A549 (cell line): ENCODE results near the gene MDGA2. TPM values are rescaled to one million over a fixed set of nuclear protein-coding genes. Genes with fewer than 3 reads are reported as not detected.

Experiments used
- ATAC-seq, 2 experiments: fragments of 200-7000 bp in 1 of 2; fragments of >200 bp in 1 of 2; cut with Nextera tagmentation in 1 of 2; cut with Tn5 transposase in 1 of 2; 3 replicates each; pipeline versions ENCODE4 v1.8.0 to v1.9.1; 2018 to 2020; ENCODE audit warnings: mild to moderate bottlenecking in 1 of 2, moderate library complexity in 1 of 2
- CTCF ChIA-PET: fragments of 300-600 bp; sonication (Branson Sonifier 250); formaldehyde crosslinking; extraction: SDS; loops from one replicate; lab custom pipeline; 2021; ENCODE audit warnings: antibody characterized with exemption, inconsistent platforms; lab: Yijun Ruan, JAX
- POLR2A ChIA-PET: fragments of 350-600 bp; formaldehyde crosslinking; extraction: SDS; loops from one replicate; lab custom pipeline; 2021; ENCODE audit warnings: antibody characterized with exemption, inconsistent platforms; lab: Yijun Ruan, JAX
- DNase-seq, 2 experiments: peaks; one replicate each; pipeline versions ENCODE4 v3.0.0 to v3.0.0-alpha.2; 2011 to 2016; ENCODE audit warnings: low read depth in 1 of 2, low spot score in 1 of 2
- FAIRE-seq: peaks from 2 replicates; lab custom pipeline; 2011; peaks lifted over from hg19 to GRCh38; lab: Jason Lieb, UNC
- H3K27ac ChIP-seq, 2 experiments: fragments of >200 bp; sonication (Bioruptor Twin); formaldehyde crosslinking; 3 replicates each; pipeline ENCODE4 v1.5.1; 2016 to 2017
- H3K4me1 ChIP-seq: fragments of >200 bp; sonication (Bioruptor Twin); formaldehyde crosslinking; 3 replicates; pipeline ENCODE4 v1.6.1; 2016
- H3K4me2 ChIP-seq: fragments of >200 bp; sonication (Bioruptor Twin); formaldehyde crosslinking; 3 replicates; pipeline ENCODE4 v1.6.1; 2016
- H3K4me3 ChIP-seq: fragments of >200 bp; sonication (Bioruptor Twin); formaldehyde crosslinking; 3 replicates; pipeline ENCODE4 v1.5.1; 2016
- H3K9me3 ChIP-seq: fragments of >200 bp; sonication (Bioruptor Twin); formaldehyde crosslinking; 3 replicates; pipeline ENCODE4 v1.6.1; 2016
- BHLHE40 ChIP-seq: IDR thresholded peaks from 2 replicates; pipeline ENCODE4 v1.6.1; 2012; ENCODE audit warnings: low read depth, low read length, inconsistent platforms
- CBX8 ChIP-seq: fragments of 200-600 bp; sonication (generic); IDR thresholded peaks from 2 replicates; pipeline ENCODE4 v1.6.1; 2016
- CHD2 ChIP-seq: fragments of 150-350 bp; IDR thresholded peaks from 2 replicates; pipeline ENCODE4 v1.6.1; 2014; ENCODE audit warnings: low read length; ENCODE audit not compliant: partially characterized antibody
- CHD4 ChIP-seq: fragments of 200-600 bp; sonication (generic); IDR thresholded peaks from 2 replicates; pipeline ENCODE4 v1.6.1; 2016; ENCODE audit warnings: antibody characterized with exemption, mild to moderate bottlenecking, borderline replicate concordance
- CTCF ChIP-seq: fragments of >200 bp; sonication (Bioruptor Twin); formaldehyde crosslinking; IDR thresholded peaks from 3 replicates; pipeline ENCODE4 v1.5.1; 2016
- EP300 ChIP-seq, 2 experiments: fragments of >200 bp; sonication (Bioruptor Twin); formaldehyde crosslinking; IDR thresholded peaks; 2 replicates in 1 of 2; 3 replicates in 1 of 2; pipeline ENCODE4 v1.6.1; 2016 to 2017
- FOSB ChIP-seq: fragments of 250-450 bp; sonication (Bioruptor Pico); IDR thresholded peaks from 2 replicates; pipeline ENCODE4 v1.5.0; 2020; ENCODE audit warnings: mild to moderate bottlenecking, moderate library complexity
- HOXA7 ChIP-seq: fragments of 250-450 bp; sonication (Bioruptor Pico); IDR thresholded peaks from 2 replicates; pipeline ENCODE4 v1.5.0; 2020; ENCODE audit warnings: mild to moderate bottlenecking, moderate library complexity
- HOXB13 ChIP-seq: fragments of 250-450 bp; sonication (Bioruptor Pico); IDR thresholded peaks from 2 replicates; pipeline ENCODE4 v1.5.0; 2020; ENCODE audit warnings: low read depth, mild to moderate bottlenecking, moderate library complexity
- JUN ChIP-seq, 2 experiments: fragments of >200 bp; sonication (Bioruptor Twin); formaldehyde crosslinking; IDR thresholded peaks; 2 replicates in 1 of 2; 3 replicates in 1 of 2; pipeline ENCODE4 v1.6.1; 2016 to 2017
- JUNB ChIP-seq: fragments of >200 bp; sonication (Bioruptor Twin); formaldehyde crosslinking; IDR thresholded peaks from 2 replicates; pipeline ENCODE4 v1.6.1; 2016
- MAFK ChIP-seq: fragments of 450-650 bp; IDR thresholded peaks from 2 replicates; pipeline ENCODE4 v1.6.1; 2014; ENCODE audit not compliant: partially characterized antibody
- MAZ ChIP-seq: fragments of 150-350 bp; IDR thresholded peaks from 2 replicates; pipeline ENCODE4 v1.6.1; 2014; ENCODE audit warnings: antibody characterized with exemption, low read depth, low read length, borderline replicate concordance
- NR3C1 ChIP-seq: fragments of >200 bp; sonication (Bioruptor Twin); formaldehyde crosslinking; IDR thresholded peaks from 3 replicates; pipeline ENCODE4 v1.6.1; 2017
- PHF8 ChIP-seq: fragments of 200-600 bp; sonication (generic); IDR thresholded peaks from 2 replicates; pipeline ENCODE4 v1.6.1; 2016; ENCODE audit warnings: low read depth, mild to moderate bottlenecking, antibody characterized with exemption, moderate library complexity, borderline replicate concordance
- REST ChIP-seq: fragments of 200-600 bp; sonication (generic); IDR thresholded peaks from 2 replicates; pipeline ENCODE4 v1.6.1; 2016; ENCODE audit warnings: antibody characterized with exemption, mild to moderate bottlenecking, moderate library complexity
- RNF2 ChIP-seq: fragments of 200-600 bp; sonication (generic); IDR thresholded peaks from 2 replicates; pipeline ENCODE4 v1.6.1; 2016; ENCODE audit warnings: low read depth, mild to moderate bottlenecking, antibody characterized with exemption, moderate library complexity, borderline replicate concordance
- SREBF2 ChIP-seq: fragments of 450-650 bp; IDR thresholded peaks from 2 replicates; pipeline ENCODE4 v1.6.1; 2014; ENCODE audit warnings: mild to moderate bottlenecking, moderate library complexity
- TFCP2L1 ChIP-seq: fragments of 250-450 bp; sonication (Bioruptor Pico); IDR thresholded peaks from 2 replicates; pipeline ENCODE4 v1.5.0; 2021; ENCODE audit warnings: mild to moderate bottlenecking
- USF2 ChIP-seq: fragments of 450-650 bp; IDR thresholded peaks from 2 replicates; pipeline ENCODE4 v1.6.1; 2014; ENCODE audit warnings: antibody characterized with exemption
- ZC3H11A ChIP-seq: fragments of 450-650 bp; IDR thresholded peaks from 2 replicates; pipeline ENCODE4 v1.6.1; 2014; ENCODE audit warnings: antibody characterized with exemption, mild to moderate bottlenecking
- WGBS: methylation state at CpG from one replicate; pipeline ENCODE4 v1.1.6; 2017; ENCODE audit errors: missing lambda C conversion rate; 5-methylcytosine and 5-hydroxymethylcytosine counted together
- polyA plus RNA-seq, 4 experiments: library from polyadenylated mRNA; depleted of rRNA in 3 of 4; stranded (reverse); fragments of >200 nt; fragmentation: RNase III in 1 of 4; extraction: RNeasy Plus Mini Kit Qiagen cat#74134 plus additional on column Dnase treatment in 1 of 4; gene quantifications; 2 replicates in 3 of 4; 3 replicates in 1 of 4; pipeline ENCODE4 v1.2.3, GENCODE V29; 2011 to 2017

MDGA2 gene
- polyA plus RNA-seq, 2 of the 4 experiments (the other 2 are of a cell fraction): 0.08 to 0.12 TPM

- no peaks in the 10 kb centered on the region for H3K9me3 ChIP-seq
- TF ChIP-seq HOXA7 (CRISPR knock-in tag): no peak
- DNase-seq: no peak
- H3K4me3 ChIP-seq: no peak overlapping the region
- H3K4me1 ChIP-seq: no peaks in the 10 kb centered on the region
- H3K27ac ChIP-seq: no peak overlapping the region
- FAIRE-seq: no peak
- no peak overlapping the region for H3K4me2 ChIP-seq
- POLR2A ChIA-PET: no interaction called here
- no peak for ATAC-seq
- CTCF ChIA-PET: no interaction called here
These were observed 120.1 kb downstream of the MDGA2 start for GRCh38 chr14:47555333-47555732.

- CTCF ChIA-PET: no interaction called here
- ATAC-seq (no peak), DNase-seq (no peak), FAIRE-seq (no peak)
- no peak overlapping the region for H3K4me2 ChIP-seq
- no peak overlapping the region for H3K4me3 ChIP-seq
- no peaks in the 10 kb centered on the region for H3K4me1 ChIP-seq
- POLR2A ChIA-PET: no interaction called here
- no peaks in the 10 kb centered on the region for H3K9me3 ChIP-seq
- no peak overlapping the region for H3K27ac ChIP-seq
- 1% methylated on average over 2 of the region's 2 CpGs for WGBS
- TF ChIP-seq CTCF (no peak), FOSB (CRISPR knock-in tag) (no peak), PHF8 (no peak), MAZ (no peak), EP300 (IDR thresholded peaks at IDR 0.05) (no peak), REST (no peak), USF2 (no peak), CHD2 (no peak), SREBF2 (no peak), CBX8 (no peak), CHD4 (no peak), TFCP2L1 (CRISPR knock-in tag) (no peak), ZC3H11A (no peak), JUN (IDR thresholded peaks at IDR 0.05) (no peak), NR3C1 (no peak), RNF2 (no peak), HOXB13 (CRISPR knock-in tag) (no peak), MAFK (no peak), JUNB (no peak), BHLHE40 (no peak)
These were observed 125.5 kb downstream of the MDGA2 start for GRCh38 chr14:47549886-47550285.
